ENCODE data around the gene CPLX3. TPM values are rescaled to one million over a fixed set of nuclear protein-coding genes. Genes with fewer than 3 reads are reported as not detected.

Gene CPLX3
- total and polyA plus RNA-seq, 2 donors (not counting 3 experiments of a cell fraction or from before 2014, with no cell fraction given) = not detected

DNA sequence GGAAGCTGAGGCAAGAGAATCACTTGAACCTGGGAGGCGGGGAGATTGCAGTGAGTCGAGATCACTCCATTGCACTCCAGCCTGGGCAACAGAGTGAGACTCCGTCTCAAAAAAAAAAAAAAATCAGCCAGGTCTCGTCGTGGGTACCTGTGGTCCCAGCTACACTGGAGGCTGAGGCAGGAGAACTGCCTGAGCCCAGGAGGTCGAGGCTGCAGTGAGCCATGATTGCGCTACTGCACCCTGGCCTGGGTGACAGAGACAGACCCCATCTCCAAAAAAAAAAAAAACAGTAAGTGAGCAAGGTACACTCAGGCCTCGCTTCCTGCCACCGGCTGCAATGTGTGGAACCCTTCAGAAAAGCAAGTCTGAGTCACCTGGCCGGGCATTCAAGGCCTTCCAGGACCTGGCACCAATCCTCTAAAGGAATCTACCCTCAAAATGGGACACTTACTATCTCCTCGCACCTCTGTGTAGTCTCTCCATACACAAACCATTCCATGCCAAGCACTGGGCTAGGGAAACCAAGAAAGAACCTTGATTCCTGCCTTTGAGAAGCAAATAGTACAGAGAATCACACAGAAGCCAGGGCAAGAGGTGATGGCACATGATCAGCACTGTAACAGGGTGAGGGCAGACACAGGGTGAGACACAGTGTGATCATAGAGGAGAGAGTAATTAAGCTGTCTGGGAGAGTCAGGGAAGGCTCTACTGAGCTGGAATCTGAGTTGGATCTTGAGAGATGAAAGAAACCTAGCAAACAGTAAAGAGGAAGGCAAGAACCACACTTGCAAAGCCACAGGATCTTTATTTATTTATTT is 37.0 kb downstream of the CPLX3 start:
- Histone ChIP-seq H3K36me3 (ENCODE audit: control insufficient read depth in 2 of 2, extremely low read depth in 1 of 2, insufficient read depth in 2 of 2, low read length in 2 of 2) (no peaks in the 10 kb centered on the region), H3K27ac (ENCODE audit: insufficient read depth, low read depth, low read length) (no peak overlapping the region), H3K4me1 (ENCODE audit: control insufficient read depth, extremely low read depth, insufficient read depth, low read length) (peaks cover 16% of the 10 kb centered on the region), H3K9ac (replicated peaks; ENCODE audit: extremely low read depth, insufficient read depth, low read length) (no peak overlapping the region), H3K79me2 (ENCODE audit: control insufficient read depth, insufficient read depth, low read length) (peaks cover 37% of the 10 kb centered on the region), H2AFZ (ENCODE audit: low read depth, low read length) (no peak overlapping the region), H3K4me3 (replicated peaks in 1 of 3; ENCODE audit: insufficient read depth in 1 of 3, low read depth in 1 of 3, low read length in 3 of 3) (no peak overlapping the region), H3K4me2 (ENCODE audit: insufficient read depth, low read length) (no peak overlapping the region), H3K9me1 (replicated peaks; ENCODE audit: control insufficient read depth, extremely low read depth, insufficient read depth, low read length) (no peaks in the 10 kb centered on the region), H3K27me3 (ENCODE audit: control insufficient read depth in 2 of 2, insufficient read depth in 2 of 2, low read length in 2 of 2) (no peaks in the 10 kb centered on the region), H3K9me3 (replicated peaks; ENCODE audit: control insufficient read depth, insufficient read depth, low read length) (no peaks in the 10 kb centered on the region), H4K20me1 (replicated peaks; ENCODE audit: control insufficient read depth, extremely low read depth, insufficient read depth, low read length) (no peaks in the 10 kb centered on the region)
- dilution Hi-C loops (cut with MboI; ENCODE audit: extremely low pct_ligation_motif_present, low sequenced_read_pairs) = no loop called here
- ChIA-PET CTCF (interaction anchor here (1.1 to 1.4 kb wide), 2 partner anchors 19 to 38 kb away, joined by 3 to 11 read pairs; no protein-coding TSS in a partner anchor), POLR2A (no interaction called here)
- FAIRE-seq = no peak
- intact Hi-C loops (cut with micrococcal nuclease) = no loop called here
- TF ChIP-seq POLR2AphosphoS5 (IDR thresholded peaks at IDR 0.05; ENCODE audit: insufficient read depth, low read depth, low read length) (no peak), EZH2 (IDR thresholded peaks at IDR 0.05; ENCODE audit: borderline replicate concordance, low read depth, low read length, severe bottlenecking) (no peak), JUN (IDR thresholded peaks at IDR 0.05; ENCODE audit: borderline replicate concordance, insufficient read depth, insufficient read length, low read depth) (no peak), MAX (IDR thresholded peaks at IDR 0.05; ENCODE audit: insufficient read depth, insufficient read length) (no peak), GATA2 (IDR thresholded peaks at IDR 0.05; ENCODE audit: insufficient read depth, insufficient read length, low read depth, low read length) (no peak), CTCF (IDR thresholded peaks at IDR 0.05; ENCODE audit: extremely low read depth in 1 of 2, insufficient read depth in 1 of 2, low read depth in 1 of 2, low read length in 2 of 2) (no peak), FOS (IDR thresholded peaks at IDR 0.05; ENCODE audit: borderline replicate concordance, insufficient read depth, low read length) (no peak), MYC (IDR thresholded peaks at IDR 0.05; ENCODE audit: low read depth, low read length) (no peak), POLR2A (IDR thresholded peaks at IDR 0.05; ENCODE audit: low read depth, low read length) (no peak)
- BruUV-seq (replicated peaks) = no TSS peak
- DNase-seq (ENCODE audit: low read depth, low spot score) = no peak

All from endothelial cell of umbilical vein (primary cell).